SIG-M5 treated with dmso at 0.1 percent for 504 hours (cell line): ENCODE results near the gene MAP3K4.

ENCODE experiments used
- DNase-seq: peaks from one replicate; lab custom pipeline; 2025; ENCODE audit not compliant: unreplicated experiment; lab: John Stamatoyannopoulos, UW

The MAP3K4 gene

GRCh38 chr6:161035182-161035980, 43.8 kb downstream of the MAP3K4 start:
- DNase-seq = peak; percentile 51

- DNase-seq = no peak
These were observed 44.4 kb downstream of the MAP3K4 start for GRCh38 chr6:161035981-161036263.

GRCh38 chr6:161037873-161038228, 46.3 kb downstream of the MAP3K4 start:
- no peak for DNase-seq

GRCh38 chr6:161038229-161039031, 46.9 kb downstream of the MAP3K4 start:
- DNase-seq = no peak

- DNase-seq = no peak
These were observed 49.7 kb downstream of the MAP3K4 start for GRCh38 chr6:161041274-161041673.

GRCh38 chr6:161044335-161044734, 52.8 kb downstream of the MAP3K4 start:
- DNase-seq = no peak

GRCh38 chr6:161048641-161049040, 57.1 kb downstream of the MAP3K4 start:
- DNase-seq = no peak

- no peak for DNase-seq
These were observed 58.7 kb downstream of the MAP3K4 start for GRCh38 chr6:161050134-161050765.

GRCh38 chr6:161053103-161053502, 61.5 kb downstream of the MAP3K4 start:
- DNase-seq = no peak

- no peak for DNase-seq
These were observed 63.3 kb downstream of the MAP3K4 start for GRCh38 chr6:161054876-161055275.

GRCh38 chr6:161056451-161056850, 64.9 kb downstream of the MAP3K4 start:
- no peak for DNase-seq

GRCh38 chr6:161057103-161058091, 65.8 kb downstream of the MAP3K4 start:
- DNase-seq = no peak

GRCh38 chr6:161058741-161059140, 67.2 kb downstream of the MAP3K4 start:
- no peak for DNase-seq

GRCh38 chr6:161061576-161061975, 70.0 kb downstream of the MAP3K4 start:
- no peak for DNase-seq

- DNase-seq = no peak
These were observed 73.3 kb downstream of the MAP3K4 start for GRCh38 chr6:161064915-161065314.

- no peak for DNase-seq
These were observed 74.9 kb downstream of the MAP3K4 start for GRCh38 chr6:161066511-161066910.

- DNase-seq = no peak
These were observed 76.2 kb downstream of the MAP3K4 start for GRCh38 chr6:161067749-161068148.

- DNase-seq = no peak
These were observed 76.8 kb downstream of the MAP3K4 start for GRCh38 chr6:161068321-161068741.

- DNase-seq = no peak
These were observed 82.4 kb downstream of the MAP3K4 start for GRCh38 chr6:161073930-161074329.

- no peak for DNase-seq
These were observed 83.0 kb downstream of the MAP3K4 start for GRCh38 chr6:161074496-161075121.
